Esophagus squamous epithelium (tissue), 5 donors: ENCODE results near the gene PDSS2. TPM values are rescaled to one million over a fixed set of nuclear protein-coding genes. Genes with fewer than 3 reads are reported as not detected.
"Not testable (repeated sequence)": the region's sequence is repeated elsewhere in the genome, so short reads cannot be mapped to it uniquely, and the experiment has no call there.

Experiments used
- DNase-seq: peaks from one replicate; lab custom pipeline; 2025; lab: John Stamatoyannopoulos, UW
- H3K27ac ChIP-seq, 4 donors: fragments of 200-600 bp; sonication (generic); one replicate each; pipeline ENCODE4 v1.5.1; 2016 to 2019; ENCODE audit warnings: mild to moderate bottlenecking in 1 of 4
- H3K27me3 ChIP-seq, 4 donors: fragments of 200-600 bp; sonication (generic); 1 replicate in 3 of 4; 2 replicates in 1 of 4; pipeline versions ENCODE4 v1.5.1 to v1.6.0; 2017 to 2021; ENCODE audit warnings: antibody characterized with exemption in 1 of 4
- H3K36me3 ChIP-seq, 3 donors: fragments of 200-600 bp; sonication (generic); one replicate each; pipeline ENCODE4 v1.5.1; 2016 to 2019
- H3K4me1 ChIP-seq, 3 donors: fragments of 200-600 bp; sonication (generic); one replicate each; pipeline ENCODE4 v1.5.1; 2017 to 2019
- H3K4me3 ChIP-seq, 4 donors: fragments of 200-600 bp; sonication (generic); 1 replicate in 3 of 4; 2 replicates in 1 of 4; pipeline ENCODE4 v1.5.1; 2016 to 2019; ENCODE audit warnings: mild to moderate bottlenecking in 2 of 4, moderate library complexity in 1 of 4
- H3K9me3 ChIP-seq, 3 donors: fragments of 200-600 bp; sonication (generic); one replicate each; pipeline ENCODE4 v1.5.1; 2016 to 2019
- CTCF ChIP-seq, 6 experiments: fragments of 450-650 bp in 4 of 6; fragments of 200-600 bp in 2 of 6; sonication (generic) in 2 of 6; IDR thresholded peaks; one replicate each; pipeline ENCODE4 v1.5.1; 2016 to 2019; ENCODE audit warnings: antibody characterized with exemption in 6 of 6, mild to moderate bottlenecking in 4 of 6, moderate library complexity in 4 of 6
- POLR2A ChIP-seq, 4 donors: fragments of 450-650 bp; IDR thresholded peaks; one replicate each; pipeline ENCODE4 v1.6.1; 2017; ENCODE audit warnings: antibody characterized with exemption in 4 of 4, mild to moderate bottlenecking in 4 of 4, moderate library complexity in 3 of 4
- WGBS, 2 donors: methylation state at CpG; one replicate each; pipeline ENCODE4 v1.1.5; 2018; 5-methylcytosine and 5-hydroxymethylcytosine counted together
- intact Hi-C: fragments of 100-400 bp; cut with DNase I; formaldehyde crosslinking; loops from one replicate; pipeline ENCODE4 v1.15.0; 2022
- total RNA-seq, 4 donors: library from RNA; depleted of rRNA; stranded (reverse); fragments of >200 nt; gene quantifications; one replicate each; pipeline ENCODE4 v1.1.0, GENCODE V29; 2016
- donor health status: DM: yes; HTN: yes; CAD: no.

Gene PDSS2
- total RNA-seq, 4 donors from 2014 or later, result 7.0 to 15.9 (median 12.3) TPM

- no peak for TF ChIP-seq POLR2A (IDR thresholded peaks at IDR 0.05)
- no peak for TF ChIP-seq CTCF (IDR thresholded peaks at IDR 0.05)
- Histone ChIP-seq H3K4me1 (peaks cover 1 to 17% (median 8%) of the 10 kb centered on the region in 3 donors), H3K36me3 (no peaks in the 10 kb centered on the region), H3K27ac (no peak overlapping the region), H3K9me3 (no peaks in the 10 kb centered on the region), H3K27me3 (peaks cover 0 to 38% (median 0%) of the 10 kb centered on the region in 4 donors), H3K4me3 (no peak overlapping the region)
- 60 to 67% methylated on average over 2 of the region's 2 CpGs for WGBS, 2 donors
- no peak for DNase-seq
- intact Hi-C loops, result no loop called here
Observed at GRCh38 chr6:107118976-107119375, 340.4 kb downstream of the PDSS2 start.

- Histone ChIP-seq H3K27me3 (peaks cover 0 to 38% (median 0%) of the 10 kb centered on the region in 4 donors), H3K4me1 (peaks cover 6 to 22% (median 12%) of the 10 kb centered on the region in 3 donors)
- DNase-seq, intact Hi-C loops, H3K36me3 ChIP-seq, H3K27ac ChIP-seq, H3K4me3 ChIP-seq, H3K9me3 ChIP-seq: not testable (repeated sequence)
- whole genome bisulfite sequencing, 2 donors, result 64 to 92% methylated on average over 3 to 9 of the region's 9 CpGs
Observed at GRCh38 chr6:107118540-107118939, 340.8 kb downstream of the PDSS2 start.

- Histone ChIP-seq H3K27ac (no peak overlapping the region), H3K4me3 (peak overlapping the region in 2 of 4 donors; percentile 54 to 85), H3K9me3 (no peaks in the 10 kb centered on the region), H3K27me3 (peaks cover 0 to 38% (median 0%) of the 10 kb centered on the region in 4 donors), H3K4me1 (peaks cover 6 to 24% (median 14%) of the 10 kb centered on the region in 3 donors), H3K36me3 (no peaks in the 10 kb centered on the region)
- DNase-seq, result no peak
- WGBS, 2 donors, result 35 to 43% methylated on average over 7 of the region's 7 CpGs
- intact Hi-C loops, result no loop called here
- TF ChIP-seq POLR2A (IDR thresholded peaks at IDR 0.05), result no peak
- no peak for TF ChIP-seq CTCF (IDR thresholded peaks at IDR 0.05)
Observed at GRCh38 chr6:107116931-107117330, 342.4 kb downstream of the PDSS2 start.

GRCh38 chr6:107116328-107116892 lies 343.0 kb downstream of the PDSS2 start:
- peak overlapping the region in 1 of 4 donors; percentile 21 for H3K27ac ChIP-seq
- no peak for DNase-seq

GRCh38 chr6:107115695-107116327 lies 343.6 kb downstream of the PDSS2 start:
- Histone ChIP-seq H3K4me3 (peak overlapping the region; percentile 54 to 85 (median 70)), H3K36me3 (no peaks in the 10 kb centered on the region), H3K27me3 (peaks cover 0 to 38% (median 0%) of the 10 kb centered on the region in 4 donors), H3K4me1 (peaks cover 6 to 24% (median 14%) of the 10 kb centered on the region in 3 donors), H3K27ac (peak overlapping the region; percentile 21 to 84 (median 57)), H3K9me3 (no peaks in the 10 kb centered on the region)
- WGBS, 2 donors, result 0% methylated on average over 4 to 8 of the region's 45 CpGs
- TF ChIP-seq CTCF (IDR thresholded peaks at IDR 0.05) (no peak), POLR2A (IDR thresholded peaks at IDR 0.05) (no peak)
- intact Hi-C loops, result no loop called here
- no peak for DNase-seq

More at GRCh38 chr6:107116328-107116892, 343.0 kb downstream of the PDSS2 start:
- no peak for TF ChIP-seq POLR2A (IDR thresholded peaks at IDR 0.05)
- peak in 1 of 6 experiments; percentile 30 for TF ChIP-seq CTCF (IDR thresholded peaks at IDR 0.05)
- WGBS, 2 donors, result 0 to 1% methylated on average over 15 of the region's 15 CpGs
- Histone ChIP-seq H3K4me3 (peak overlapping the region; percentile 54 to 85 (median 70)), H3K36me3 (no peaks in the 10 kb centered on the region), H3K9me3 (no peaks in the 10 kb centered on the region), H3K4me1 (peaks cover 6 to 24% (median 14%) of the 10 kb centered on the region in 3 donors), H3K27me3 (peaks cover 0 to 38% (median 0%) of the 10 kb centered on the region in 4 donors)
- intact Hi-C loops, result no loop called here
